MM.1S (cell line): ENCODE measurements around the gene GNE.

Source experiments
- CTCF ChIP-seq: fragments of 300-600 bp; sonication (generic); IDR thresholded peaks from 2 replicates; pipeline ENCODE4 v1.5.1; 2016; ENCODE audit warnings: antibody characterized with exemption, low read length, mixed read lengths
- EZH2phosphoT487 ChIP-seq: fragments of 300-600 bp; sonication (generic); IDR thresholded peaks from 2 replicates; pipeline ENCODE4 v1.6.1; 2018; ENCODE audit warnings: antibody characterized with exemption, low read length

GRCh38 chr9:36166168-36166927, 91.9 kb downstream of the GNE start:
- TF ChIP-seq CTCF (peak; percentile 91), EZH2phosphoT487 (no peak)
